SK-N-SH treated with all-trans-retinoic acid at 6 μM for 48 hours (cell line): Measurements from ENCODE around the gene EXD3.
"Not testable (repeated sequence)": the region's sequence is repeated elsewhere in the genome, so short reads cannot be mapped to it uniquely, and the experiment has no call there.

Experiments
- ATAC-seq: fragments of 200-7000 bp; cut with Tn5 transposase; 3 replicates; pipeline ENCODE4 v1.9.1; 2020; ENCODE audit warnings: mild to moderate bottlenecking, moderate library complexity
- ARNTL ChIP-seq: fragments of 450-650 bp; formaldehyde crosslinking; IDR thresholded peaks from 2 replicates; pipeline ENCODE4 v1.5.0; 2020; ENCODE audit warnings: low read depth, mild to moderate bottlenecking, moderate library complexity, borderline replicate concordance
- BACH2 ChIP-seq: fragments of 250-450 bp; sonication (Bioruptor Pico); IDR thresholded peaks from 2 replicates; pipeline ENCODE4 v1.9.0; 2021; ENCODE audit warnings: mild to moderate bottlenecking, borderline replicate concordance
- CREB5 ChIP-seq: fragments of 250-450 bp; sonication (Bioruptor Pico); IDR thresholded peaks from 2 replicates; pipeline ENCODE4 v1.5.1; 2020; ENCODE audit warnings: low read depth, mild to moderate bottlenecking, moderate library complexity
- CSDC2 ChIP-seq: fragments of 250-450 bp; sonication (Bioruptor Pico); IDR thresholded peaks from 2 replicates; pipeline ENCODE4 v1.5.0; 2020; ENCODE audit warnings: mild to moderate bottlenecking, moderate library complexity
- ESRRG ChIP-seq: fragments of 250-450 bp; sonication (Bioruptor Pico); IDR thresholded peaks from 2 replicates; pipeline ENCODE4 v1.6.1; 2021; ENCODE audit warnings: mild to moderate bottlenecking
- GLIS3 ChIP-seq: fragments of 250-450 bp; sonication (Bioruptor Pico); IDR thresholded peaks from 2 replicates; pipeline ENCODE4 v1.5.0; 2020; ENCODE audit warnings: mild to moderate bottlenecking, moderate library complexity
- ISL1 ChIP-seq: fragments of 250-450 bp; sonication (Bioruptor Pico); IDR thresholded peaks from 2 replicates; pipeline ENCODE4 v2.1.2; 2022; ENCODE audit warnings: mild to moderate bottlenecking, moderate library complexity
- OSR1 ChIP-seq: fragments of 250-450 bp; sonication (Bioruptor Pico); IDR thresholded peaks from 2 replicates; pipeline ENCODE4 v1.8.0; 2022; ENCODE audit warnings: moderate library complexity, mild to moderate bottlenecking, inconsistent platforms
- POU6F1 ChIP-seq: fragments of 250-450 bp; sonication (Bioruptor Pico); IDR thresholded peaks from 2 replicates; pipeline ENCODE4 v1.8.0; 2021; ENCODE audit warnings: low read depth, mild to moderate bottlenecking, moderate library complexity, borderline replicate concordance
- PPARA ChIP-seq: fragments of 250-450 bp; sonication (Bioruptor Pico); IDR thresholded peaks from 2 replicates; pipeline ENCODE4 v1.5.0; 2020; ENCODE audit warnings: mild to moderate bottlenecking, borderline replicate concordance
- RARB ChIP-seq: fragments of 250-450 bp; sonication (Bioruptor Pico); IDR thresholded peaks from 2 replicates; pipeline ENCODE4 v1.8.0; 2021; ENCODE audit warnings: mild to moderate bottlenecking, moderate library complexity
- TCF4 ChIP-seq: fragments of 250-450 bp; sonication (Bioruptor Pico); IDR thresholded peaks from 2 replicates; pipeline ENCODE4 v1.8.0; 2021; ENCODE audit warnings: mild to moderate bottlenecking, moderate library complexity, borderline replicate concordance
- ZFP30 ChIP-seq: fragments of 450-650 bp; formaldehyde crosslinking; IDR thresholded peaks from 2 replicates; pipeline ENCODE4 v1.5.0; 2022; ENCODE audit warnings: mild to moderate bottlenecking, moderate library complexity
- ZNF565 ChIP-seq: fragments of 450-650 bp; formaldehyde crosslinking; conservative IDR thresholded peaks from 2 replicates; pipeline ENCODE4 v1.5.0; 2020; ENCODE audit warnings: low read depth, mild to moderate bottlenecking, moderate library complexity
- ZNF70 ChIP-seq: fragments of 450-650 bp; formaldehyde crosslinking; IDR thresholded peaks from 2 replicates; pipeline ENCODE4 v1.5.0; 2020; ENCODE audit warnings: mild to moderate bottlenecking, moderate library complexity
- ZNF8 ChIP-seq: fragments of 450-650 bp; formaldehyde crosslinking; IDR thresholded peaks from 2 replicates; pipeline ENCODE4 v1.5.0; 2020; ENCODE audit warnings: mild to moderate bottlenecking, moderate library complexity
- TF ChIP-seq, protein P1 (sequence below): fragments of 250-450 bp; sonication (Bioruptor Pico); IDR thresholded peaks from 2 replicates; pipeline ENCODE4 v1.5.1; 2021; ENCODE audit warnings: mild to moderate bottlenecking, moderate library complexity
- TF ChIP-seq, protein P2 (sequence below): fragments of 250-450 bp; sonication (Bioruptor Pico); IDR thresholded peaks from 2 replicates; pipeline ENCODE4 v1.5.0; 2020; ENCODE audit warnings: mild to moderate bottlenecking, moderate library complexity

EXD3 gene

GRCh38 chr9:137330689-137331088, 92.3 kb downstream of the EXD3 start:
- ATAC-seq: no peak
- TF ChIP-seq ZNF70: no peak
- TF ChIP-seq TCF4: no peak
- TF ChIP-seq OSR1 (CRISPR knock-in tag): no peak
- TF ChIP-seq, protein P1, sequence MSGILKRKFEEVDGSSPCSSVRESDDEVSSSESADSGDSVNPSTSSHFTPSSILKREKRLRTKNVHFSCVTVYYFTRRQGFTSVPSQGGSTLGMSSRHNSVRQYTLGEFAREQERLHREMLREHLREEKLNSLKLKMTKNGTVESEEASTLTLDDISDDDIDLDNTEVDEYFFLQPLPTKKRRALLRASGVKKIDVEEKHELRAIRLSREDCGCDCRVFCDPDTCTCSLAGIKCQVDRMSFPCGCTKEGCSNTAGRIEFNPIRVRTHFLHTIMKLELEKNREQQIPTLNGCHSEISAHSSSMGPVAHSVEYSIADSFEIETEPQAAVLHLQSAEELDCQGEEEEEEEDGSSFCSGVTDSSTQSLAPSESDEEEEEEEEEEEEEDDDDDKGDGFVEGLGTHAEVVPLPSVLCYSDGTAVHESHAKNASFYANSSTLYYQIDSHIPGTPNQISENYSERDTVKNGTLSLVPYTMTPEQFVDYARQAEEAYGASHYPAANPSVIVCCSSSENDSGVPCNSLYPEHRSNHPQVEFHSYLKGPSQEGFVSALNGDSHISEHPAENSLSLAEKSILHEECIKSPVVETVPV (CRISPR knock-in tag): no peak
- no peak for TF ChIP-seq ESRRG
- TF ChIP-seq ARNTL (CRISPR knock-in tag): no peak
- no peak for TF ChIP-seq CREB5
- TF ChIP-seq ISL1 (CRISPR knock-in tag): no peak
- TF ChIP-seq, protein P2, sequence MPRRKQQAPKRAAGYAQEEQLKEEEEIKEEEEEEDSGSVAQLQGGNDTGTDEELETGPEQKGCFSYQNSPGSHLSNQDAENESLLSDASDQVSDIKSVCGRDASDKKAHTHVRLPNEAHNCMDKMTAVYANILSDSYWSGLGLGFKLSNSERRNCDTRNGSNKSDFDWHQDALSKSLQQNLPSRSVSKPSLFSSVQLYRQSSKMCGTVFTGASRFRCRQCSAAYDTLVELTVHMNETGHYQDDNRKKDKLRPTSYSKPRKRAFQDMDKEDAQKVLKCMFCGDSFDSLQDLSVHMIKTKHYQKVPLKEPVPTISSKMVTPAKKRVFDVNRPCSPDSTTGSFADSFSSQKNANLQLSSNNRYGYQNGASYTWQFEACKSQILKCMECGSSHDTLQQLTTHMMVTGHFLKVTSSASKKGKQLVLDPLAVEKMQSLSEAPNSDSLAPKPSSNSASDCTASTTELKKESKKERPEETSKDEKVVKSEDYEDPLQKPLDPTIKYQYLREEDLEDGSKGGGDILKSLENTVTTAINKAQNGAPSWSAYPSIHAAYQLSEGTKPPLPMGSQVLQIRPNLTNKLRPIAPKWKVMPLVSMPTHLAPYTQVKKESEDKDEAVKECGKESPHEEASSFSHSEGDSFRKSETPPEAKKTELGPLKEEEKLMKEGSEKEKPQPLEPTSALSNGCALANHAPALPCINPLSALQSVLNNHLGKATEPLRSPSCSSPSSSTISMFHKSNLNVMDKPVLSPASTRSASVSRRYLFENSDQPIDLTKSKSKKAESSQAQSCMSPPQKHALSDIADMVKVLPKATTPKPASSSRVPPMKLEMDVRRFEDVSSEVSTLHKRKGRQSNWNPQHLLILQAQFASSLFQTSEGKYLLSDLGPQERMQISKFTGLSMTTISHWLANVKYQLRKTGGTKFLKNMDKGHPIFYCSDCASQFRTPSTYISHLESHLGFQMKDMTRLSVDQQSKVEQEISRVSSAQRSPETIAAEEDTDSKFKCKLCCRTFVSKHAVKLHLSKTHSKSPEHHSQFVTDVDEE: no peak
- no peak for TF ChIP-seq ZFP30
- TF ChIP-seq, all 23 proteins: peak for 0

GRCh38 chr9:137329590-137329989, 93.4 kb downstream of the EXD3 start:
- ATAC-seq: not testable (repeated sequence)

- not testable (repeated sequence) for ATAC-seq
Measured at GRCh38 chr9:137327641-137328550, 95.1 kb downstream of the EXD3 start.

DNA sequence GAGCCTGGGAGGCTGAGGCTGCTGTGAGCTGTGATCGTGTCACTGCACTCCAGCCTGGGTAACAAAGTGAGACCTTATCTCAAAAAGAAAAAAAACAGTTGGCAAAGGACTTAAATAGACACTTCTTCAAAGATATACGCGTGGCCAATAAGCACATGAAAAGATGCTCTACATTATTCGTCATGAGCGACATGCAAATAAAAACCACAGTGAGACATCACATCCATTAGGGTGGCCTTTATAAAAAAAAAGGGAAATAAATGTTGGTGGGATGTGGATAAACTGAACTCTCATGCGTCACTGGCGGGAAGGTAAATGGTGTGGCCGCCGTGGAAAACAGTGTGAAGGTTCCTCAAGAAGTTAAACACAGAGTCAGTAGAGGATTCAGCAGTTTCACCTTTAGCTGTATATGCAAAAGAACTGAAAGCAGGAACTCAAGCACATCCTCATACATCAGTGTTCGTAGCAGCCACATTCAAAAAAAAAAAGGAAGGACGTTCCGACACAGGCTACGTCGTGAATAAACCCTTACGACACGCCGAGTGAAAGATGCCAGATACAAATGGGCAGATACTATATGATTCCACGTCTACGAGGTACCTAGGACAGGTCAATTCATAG, 96.4 kb downstream of the EXD3 start:
- no peak for ATAC-seq
- TF ChIP-seq OSR1 (CRISPR knock-in tag) (no peak), PPARA (no peak), RARB (CRISPR knock-in tag) (no peak), ARNTL (CRISPR knock-in tag) (no peak), GLIS3 (CRISPR knock-in tag) (no peak), POU6F1 (no peak), CREB5 (no peak), ZNF8 (CRISPR knock-in tag) (no peak), CSDC2 (CRISPR knock-in tag) (no peak), ZFP30 (no peak), BACH2 (no peak), ZNF565 (CRISPR knock-in tag) (no peak), TCF4 (no peak)
- TF ChIP-seq, protein P1 (CRISPR knock-in tag): no peak
- TF ChIP-seq, protein P2: no peak
